Lower leg skin (tissue), 4 donors: ENCODE results near the gene CCDC102A. TPM values are rescaled to one million over a fixed set of nuclear protein-coding genes. Genes with fewer than 3 reads are reported as not detected.

Source experiments
- DNase-seq, 2 donors: peaks; one replicate each; pipeline ENCODE4 v3.0.0-alpha.2; 2019; ENCODE audit warnings: low spot score in 2 of 2
- H3K4me3 ChIP-seq: fragments of 200-600 bp; sonication (generic); 2 replicates; pipeline ENCODE4 v1.5.1; 2017; ENCODE audit warnings: mild to moderate bottlenecking, low read depth; ENCODE audit not compliant: poor library complexity, severe bottlenecking
- POLR2A ChIP-seq, 2 donors: fragments of 450-650 bp; IDR thresholded peaks; one replicate each; pipeline ENCODE4 v1.6.1; 2016 to 2017; ENCODE audit warnings: antibody characterized with exemption in 2 of 2, mild to moderate bottlenecking in 1 of 2, moderate library complexity in 1 of 2
- WGBS, 2 donors: methylation state at CpG; one replicate each; pipeline ENCODE4 v1.1.5; 2018; 5-methylcytosine and 5-hydroxymethylcytosine counted together
- intact Hi-C: fragments of 100-400 bp; cut with DNase I; formaldehyde crosslinking; loops from one replicate; pipeline ENCODE4 v1.15.0; 2023; ENCODE audit warnings: low total_unique reads
- total RNA-seq, 4 donors: library from RNA; depleted of rRNA; stranded (reverse); fragments of >200 nt; gene quantifications; one replicate each; pipeline ENCODE4 v1.1.0, GENCODE V29; 2016
- TF ChIP-seq, protein P1 (sequence below), 3 donors: fragments of 450-650 bp; IDR thresholded peaks; one replicate each; pipeline ENCODE4 v1.5.1; 2016; ENCODE audit warnings: antibody characterized with exemption in 3 of 3, mild to moderate bottlenecking in 3 of 3, moderate library complexity in 2 of 3

Gene CCDC102A
- total RNA-seq, 4 donors from 2014 or later, result 13.7 to 18.9 (median 16.4) TPM

DNA sequence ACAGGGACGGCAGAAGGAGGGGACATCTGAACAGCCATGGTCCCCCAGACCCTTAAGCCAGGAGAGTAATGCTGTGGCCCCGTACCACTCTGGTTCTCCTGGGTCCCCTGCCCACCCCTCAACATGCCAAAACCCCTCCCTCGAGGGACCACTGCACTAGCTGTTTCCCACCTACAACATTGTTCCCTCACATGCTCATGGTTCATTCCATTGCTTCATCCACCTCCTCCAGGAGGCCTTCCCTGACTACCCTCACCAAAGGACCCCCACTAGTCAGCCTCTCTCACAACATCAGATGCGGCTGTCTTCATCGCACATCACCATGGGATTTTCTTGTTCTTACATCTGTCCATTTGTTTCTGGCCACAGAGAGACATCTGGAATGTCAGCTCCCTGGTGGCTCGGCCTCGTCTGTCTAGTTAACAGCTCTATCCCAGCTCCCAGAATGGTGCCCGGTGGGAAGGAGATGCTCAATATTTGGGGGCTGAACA, 51.8 kb downstream of the CCDC102A start:
- H3K4me3 ChIP-seq, result no peak overlapping the region
- intact Hi-C loops, result no loop called here
- DNase-seq, result no peak
- WGBS, 2 donors, result 71 to 73% methylated on average over 8 of the region's 8 CpGs
- TF ChIP-seq POLR2A (IDR thresholded peaks at IDR 0.05), result no peak
- TF ChIP-seq, protein P1, sequence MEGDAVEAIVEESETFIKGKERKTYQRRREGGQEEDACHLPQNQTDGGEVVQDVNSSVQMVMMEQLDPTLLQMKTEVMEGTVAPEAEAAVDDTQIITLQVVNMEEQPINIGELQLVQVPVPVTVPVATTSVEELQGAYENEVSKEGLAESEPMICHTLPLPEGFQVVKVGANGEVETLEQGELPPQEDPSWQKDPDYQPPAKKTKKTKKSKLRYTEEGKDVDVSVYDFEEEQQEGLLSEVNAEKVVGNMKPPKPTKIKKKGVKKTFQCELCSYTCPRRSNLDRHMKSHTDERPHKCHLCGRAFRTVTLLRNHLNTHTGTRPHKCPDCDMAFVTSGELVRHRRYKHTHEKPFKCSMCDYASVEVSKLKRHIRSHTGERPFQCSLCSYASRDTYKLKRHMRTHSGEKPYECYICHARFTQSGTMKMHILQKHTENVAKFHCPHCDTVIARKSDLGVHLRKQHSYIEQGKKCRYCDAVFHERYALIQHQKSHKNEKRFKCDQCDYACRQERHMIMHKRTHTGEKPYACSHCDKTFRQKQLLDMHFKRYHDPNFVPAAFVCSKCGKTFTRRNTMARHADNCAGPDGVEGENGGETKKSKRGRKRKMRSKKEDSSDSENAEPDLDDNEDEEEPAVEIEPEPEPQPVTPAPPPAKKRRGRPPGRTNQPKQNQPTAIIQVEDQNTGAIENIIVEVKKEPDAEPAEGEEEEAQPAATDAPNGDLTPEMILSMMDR (IDR thresholded peaks at IDR 0.05), result no peak

DNA sequence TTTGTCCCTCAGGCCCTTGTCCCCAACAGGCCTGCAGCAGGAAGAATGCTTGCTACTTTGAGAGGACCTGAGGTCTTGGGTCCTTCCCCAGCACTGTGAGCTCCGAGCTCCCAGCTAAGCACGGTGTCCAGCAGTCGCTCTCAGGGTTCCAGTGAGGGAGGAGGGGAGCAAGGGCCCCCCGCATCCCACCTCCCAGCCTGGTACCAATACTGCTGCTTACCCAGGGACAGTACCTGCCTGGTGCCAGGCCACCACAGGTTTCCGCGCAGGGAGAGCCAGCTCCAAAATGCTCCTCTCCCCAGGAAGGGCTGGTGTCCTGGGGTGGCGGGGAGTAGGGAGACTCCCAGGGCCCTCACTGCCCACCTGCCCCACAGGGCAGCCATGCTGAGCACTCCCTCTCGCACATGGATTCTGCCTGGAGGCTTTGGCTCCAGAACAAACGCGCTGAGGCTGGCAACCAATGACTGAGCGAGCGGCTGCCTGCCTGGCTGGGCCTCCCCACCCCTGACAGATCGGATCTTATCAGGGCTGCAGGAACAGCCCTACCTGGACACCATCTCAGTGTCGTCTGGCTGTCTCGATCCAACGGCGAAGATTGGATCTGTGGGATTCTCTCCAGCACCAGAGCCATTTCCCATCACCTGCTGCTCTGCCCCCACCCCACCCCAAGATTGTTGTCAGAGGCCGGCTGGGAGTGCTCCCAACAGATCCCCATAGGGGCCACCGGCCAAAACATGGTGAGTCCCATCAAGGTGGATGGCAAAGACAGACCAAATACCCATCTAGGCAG, 52.5 kb downstream of the CCDC102A start:
- no peak overlapping the region for H3K4me3 ChIP-seq
- intact Hi-C loops, result no loop called here
- no peak for DNase-seq
- 49 to 53% methylated on average over 16 to 19 of the region's 19 CpGs for WGBS, 2 donors
- TF ChIP-seq, protein P1 (IDR thresholded peaks at IDR 0.05), result no peak
- TF ChIP-seq POLR2A (IDR thresholded peaks at IDR 0.05), result no peak

DNA sequence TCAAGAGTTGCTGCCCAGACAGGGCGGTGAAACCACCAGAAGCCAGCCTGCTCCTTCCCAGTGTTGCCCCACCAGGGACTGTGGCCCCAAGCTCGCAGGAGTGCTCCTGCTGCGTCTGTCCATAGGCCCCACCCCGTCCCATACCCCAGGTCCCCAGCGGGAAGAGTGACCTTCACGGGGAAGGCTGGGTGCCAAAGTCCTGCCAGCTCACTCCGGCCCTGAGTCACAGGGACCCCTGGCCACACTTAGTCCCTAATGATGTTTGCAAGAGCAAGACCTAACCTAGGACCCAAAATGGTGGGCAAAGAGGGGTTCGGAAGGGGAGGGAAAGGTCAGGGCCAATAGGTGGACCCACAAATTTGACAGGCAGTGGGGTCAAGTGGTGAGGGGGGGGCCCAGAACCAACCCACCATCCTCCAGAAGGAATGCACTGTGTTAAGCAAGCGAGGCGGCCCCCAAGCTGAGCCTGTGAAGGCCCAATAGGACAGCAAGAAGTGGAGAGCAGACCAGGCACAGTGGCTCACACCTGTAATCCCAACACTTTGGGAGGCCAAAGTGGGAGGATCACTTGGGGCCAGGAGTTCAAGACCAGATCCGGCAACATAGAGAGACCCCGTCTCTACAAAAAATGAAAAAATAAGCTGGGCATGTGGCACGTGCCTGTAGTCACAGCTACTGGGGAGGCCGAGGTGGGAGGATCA, 53.4 kb downstream of the CCDC102A start:
- WGBS, 2 donors, result 82 to 84% methylated on average over 13 of the region's 14 CpGs
- intact Hi-C loops, result no loop called here
- TF ChIP-seq, protein P1 (IDR thresholded peaks at IDR 0.05), result no peak
- no peak for TF ChIP-seq POLR2A (IDR thresholded peaks at IDR 0.05)
- no peak for DNase-seq
- no peak overlapping the region for H3K4me3 ChIP-seq

DNA sequence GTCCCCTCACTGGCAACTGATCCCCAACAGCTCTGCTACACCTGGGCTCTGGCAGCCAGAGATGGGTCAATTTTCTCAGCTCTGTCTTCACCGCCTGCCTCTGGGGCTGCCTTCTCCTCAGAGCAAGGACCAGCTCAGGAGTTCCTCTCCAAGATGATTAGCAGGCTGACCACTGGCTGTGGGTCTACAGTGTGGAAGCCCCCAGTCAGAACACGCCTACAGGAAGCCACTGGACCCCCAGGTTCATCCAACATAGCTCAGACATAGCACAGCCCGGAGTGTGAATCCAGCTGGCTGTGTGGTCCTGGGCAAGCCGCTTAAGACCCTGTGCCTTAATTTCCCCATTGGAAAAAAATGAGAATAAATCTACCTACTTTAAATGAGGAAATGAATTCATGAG, 55.0 kb downstream of the CCDC102A start:
- TF ChIP-seq, protein P1 (IDR thresholded peaks at IDR 0.05), result no peak
- no peak for TF ChIP-seq POLR2A (IDR thresholded peaks at IDR 0.05)
- H3K4me3 ChIP-seq, result no peak overlapping the region
- WGBS, 2 donors, result 89 to 92% methylated on average over 4 of the region's 4 CpGs
- DNase-seq, result no peak
- intact Hi-C loops, result no loop called here

DNA sequence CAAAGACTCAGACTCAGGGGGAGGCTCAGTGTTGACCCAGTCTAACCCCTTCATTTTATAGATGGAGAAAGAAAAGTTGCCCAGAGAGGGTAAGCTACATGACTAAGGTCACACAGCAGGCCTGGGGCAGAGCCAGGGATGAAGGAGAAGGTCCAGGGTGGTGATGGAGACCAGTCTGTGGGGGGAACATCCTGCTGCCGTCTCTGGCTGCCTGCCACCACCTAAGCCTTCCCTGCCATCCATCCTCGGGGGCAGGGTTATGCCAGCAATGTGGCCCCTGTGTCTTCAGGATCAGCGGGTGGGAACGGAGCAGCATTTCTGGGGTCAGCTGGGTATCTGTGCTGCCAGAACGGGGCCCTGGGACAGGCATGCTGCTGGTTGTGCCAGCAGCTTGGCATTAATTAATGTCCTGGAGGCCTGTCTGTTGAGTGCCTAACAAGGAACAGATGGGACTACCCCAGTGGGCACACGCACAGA, 55.6 kb downstream of the CCDC102A start:
- intact Hi-C loops, result no loop called here
- 52% methylated on average over 6 of the region's 6 CpGs for WGBS, 2 donors
- no peak overlapping the region for H3K4me3 ChIP-seq
- DNase-seq, result no peak
- TF ChIP-seq, protein P1 (IDR thresholded peaks at IDR 0.05), result no peak
- TF ChIP-seq POLR2A (IDR thresholded peaks at IDR 0.05), result no peak
